GM10248 (cell line): Measurements from ENCODE around the gene RASSF8.

Source experiments
- CTCF ChIA-PET: fragments of 300-600 bp; sonication (Branson Sonifier 250); formaldehyde crosslinking; extraction: SDS; loops from one replicate; lab custom pipeline; 2021; ENCODE audit warnings: antibody characterized with exemption; lab: Yijun Ruan, JAX
- POLR2A ChIA-PET: fragments of 350-650 bp; sonication (Branson Sonifier 250); formaldehyde crosslinking; extraction: SDS; loops from one replicate; lab custom pipeline; 2020; ENCODE audit warnings: antibody characterized with exemption; lab: Yijun Ruan, JAX
- DNase-seq: peaks from one replicate; pipeline ENCODE4 v3.0.0; 2012; ENCODE audit errors: extremely low spot score
- CTCF ChIP-seq: IDR thresholded peaks from 2 replicates; pipeline ENCODE4 v1.5.1; 2012; ENCODE audit warnings: mild to moderate bottlenecking, low read depth; ENCODE audit errors: extremely low read depth, missing control alignments, control extremely low read depth

Gene RASSF8

GRCh38 chr12:26123482-26123980 lies 165.0 kb downstream of the RASSF8 start:
- DNase-seq = no peak
- no peak for TF ChIP-seq CTCF
- ChIA-PET POLR2A (no interaction called here), CTCF (interaction anchor here (0.8 to 3.1 kb wide), 9 partner anchors 9 to 579 kb away, joined by 3 to 13 read pairs (median 4); no protein-coding TSS in a partner anchor)

GRCh38 chr12:26124446-26125399 lies 166.2 kb downstream of the RASSF8 start, which contains the start of gene BHLHE41:
Gene BHLHE41, minus strand, starts transcription at chr12:26125037. Its CDS starts 258 bp downstream, at chr12:26124779.
- no peak for TF ChIP-seq CTCF
- ChIA-PET CTCF (interaction anchor here (0.8 to 3.1 kb wide), 3 partner anchors 10 to 36 kb away, joined by 3 to 8 read pairs (median 5); no protein-coding TSS in a partner anchor), POLR2A (no interaction called here)
- peak; percentile 37 for DNase-seq

GRCh38 chr12:26125400-26126339 lies 167.2 kb downstream of the RASSF8 start:
- ChIA-PET CTCF (interaction anchor here (0.8 to 3.1 kb wide), 2 partner anchors 11 to 37 kb away, joined by 3 to 8 read pairs; no protein-coding TSS in a partner anchor), POLR2A (no interaction called here)
- no peak for TF ChIP-seq CTCF
- DNase-seq = peak; percentile 46

- CTCF ChIA-PET = interaction anchor here (1.9 to 2.0 kb wide), 2 partner anchors 47 to 188 kb away, joined by 4 read pairs; no protein-coding TSS in a partner anchor
- no peak for TF ChIP-seq CTCF
- DNase-seq = peak; percentile 61
- POLR2A ChIA-PET = no interaction called here
Observed at GRCh38 chr12:26126340-26127284, 168.1 kb downstream of the RASSF8 start.

- ChIA-PET CTCF (interaction anchor here (1.0 to 2.0 kb wide), 3 partner anchors 19 to 187 kb away, joined by 4 read pairs; no protein-coding TSS in a partner anchor), POLR2A (no interaction called here)
- no peak for TF ChIP-seq CTCF
- no peak for DNase-seq
Observed at GRCh38 chr12:26127404-26127803, 168.9 kb downstream of the RASSF8 start.
